ENCODE measurements around the gene NOC2L. TPM values are rescaled to one million over a fixed set of nuclear protein-coding genes. Genes with fewer than 3 reads are reported as not detected.

NOC2L gene
- total and polyA plus RNA-seq, 9 of the 15 experiments (the other 6 are each of a cell fraction or from before 2014, with no cell fraction given): 4.0 to 410 (median 200) TPM

DNA sequence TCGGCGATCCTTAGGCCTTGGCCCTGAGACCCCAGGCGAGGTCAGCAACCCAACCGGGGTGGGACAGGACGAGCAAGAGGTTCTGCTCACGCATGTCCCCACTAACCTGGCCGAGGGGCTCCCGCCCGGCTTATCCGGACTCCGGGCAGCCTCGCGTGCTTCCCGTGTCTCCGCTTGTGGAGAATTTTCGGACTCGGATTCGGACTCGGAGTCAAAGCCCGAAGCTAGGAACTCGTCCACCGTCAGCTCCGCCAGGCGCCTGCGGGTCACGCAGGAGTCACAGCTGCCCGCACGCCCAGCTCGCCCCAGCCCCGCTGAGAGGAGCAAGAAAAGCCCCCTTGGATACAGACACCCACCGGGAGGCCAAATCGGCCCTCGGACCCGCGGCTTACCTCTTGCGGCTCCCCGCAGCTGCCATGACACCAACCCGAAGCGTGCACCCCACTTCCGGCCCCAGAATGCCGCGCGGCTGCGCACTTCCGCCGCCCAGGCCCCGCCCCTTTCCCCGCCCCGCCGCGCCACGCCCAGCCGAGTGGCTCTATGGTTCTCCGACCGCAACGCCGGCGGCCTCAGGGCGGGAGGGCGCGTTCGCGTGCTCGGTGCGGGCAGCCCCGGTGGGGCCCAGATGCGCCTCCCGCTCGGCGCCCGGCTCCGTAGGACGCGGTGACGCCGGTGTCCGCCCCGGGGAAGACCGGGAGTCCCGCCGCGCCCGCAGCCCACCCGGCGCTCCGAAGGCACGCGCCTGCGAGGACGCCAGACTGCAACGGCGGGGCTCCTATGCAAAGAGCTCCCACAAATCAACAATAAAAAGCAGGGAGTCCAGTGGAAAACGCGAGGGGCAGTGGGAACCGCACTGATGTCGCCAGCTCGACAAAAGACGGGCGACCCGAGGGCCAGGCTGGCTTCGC is at the start of gene NOC2L (continued):
- no peak for TF ChIP-seq BRCA1 (IDR thresholded peaks at IDR 0.05)
- no peak for TF ChIP-seq BRCA1 (CRISPR knock-in tag; IDR thresholded peaks at IDR 0.05)
- 0 out of 2 replicates have a peak, but pooled peaks have one; percentile 37 for TF ChIP-seq NR2C2 (CRISPR knock-in tag; IDR thresholded peaks at IDR 0.05)
- peak; percentile 35 for TF ChIP-seq NR2C2 (tag; IDR thresholded peaks at IDR 0.05)
- TF ChIP-seq PYGO2 (tag; IDR thresholded peaks at IDR 0.05): no peak
- TF ChIP-seq, protein P1, sequence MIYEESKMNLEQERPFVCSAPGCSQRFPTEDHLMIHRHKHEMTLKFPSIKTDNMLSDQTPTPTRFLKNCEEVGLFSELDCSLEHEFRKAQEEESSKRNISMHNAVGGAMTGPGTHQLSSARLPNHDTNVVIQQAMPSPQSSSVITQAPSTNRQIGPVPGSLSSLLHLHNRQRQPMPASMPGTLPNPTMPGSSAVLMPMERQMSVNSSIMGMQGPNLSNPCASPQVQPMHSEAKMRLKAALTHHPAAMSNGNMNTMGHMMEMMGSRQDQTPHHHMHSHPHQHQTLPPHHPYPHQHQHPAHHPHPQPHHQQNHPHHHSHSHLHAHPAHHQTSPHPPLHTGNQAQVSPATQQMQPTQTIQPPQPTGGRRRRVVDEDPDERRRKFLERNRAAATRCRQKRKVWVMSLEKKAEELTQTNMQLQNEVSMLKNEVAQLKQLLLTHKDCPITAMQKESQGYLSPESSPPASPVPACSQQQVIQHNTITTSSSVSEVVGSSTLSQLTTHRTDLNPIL (CRISPR knock-in tag; IDR thresholded peaks at IDR 0.05): no peak
- TF ChIP-seq EWSR1 (IDR thresholded peaks at IDR 0.05; ENCODE audit: borderline replicate concordance, low read depth, partially characterized antibody): no peak
- TF ChIP-seq ARID1B (IDR thresholded peaks at IDR 0.05): no peak
- peak; percentile 75 for TF ChIP-seq HCFC1 (IDR thresholded peaks at IDR 0.05; ENCODE audit: low read depth, low read length)
- TF ChIP-seq CAMTA2 (CRISPR knock-in tag; conservative IDR thresholded peaks at IDR 0.05): no peak
- TF ChIP-seq NCOA1 (IDR thresholded peaks at IDR 0.05; ENCODE audit: low read depth): no peak
- TF ChIP-seq FOXK2 (conservative IDR thresholded peaks at IDR 0.05 in 1 of 2, IDR thresholded peaks at IDR 0.05 in 1 of 2; ENCODE audit: low read depth in 2 of 2): peak in 1 of 2 experiments; percentile 75; a peak in 1 of 4 replicates
- no peak for TF ChIP-seq SRSF7 (optimal IDR thresholded peaks at IDR 0.05; ENCODE audit: low read depth, low read length)
- TF ChIP-seq RBM15 (IDR thresholded peaks at IDR 0.05; ENCODE audit: insufficient read depth, low read length): no peak
- TF ChIP-seq SNIP1 (IDR thresholded peaks at IDR 0.05; ENCODE audit: low read depth): no peak
- TF ChIP-seq CBX5 (IDR thresholded peaks at IDR 0.05; ENCODE audit: borderline replicate concordance, low read depth): no peak; the same call in 1 of the 2 replicates
- TF ChIP-seq SRSF1 (IDR thresholded peaks at IDR 0.05; ENCODE audit: low read depth, low read length): 0 out of 2 replicates have a peak, but pooled peaks have one; percentile 52
- TF ChIP-seq, protein P2, sequence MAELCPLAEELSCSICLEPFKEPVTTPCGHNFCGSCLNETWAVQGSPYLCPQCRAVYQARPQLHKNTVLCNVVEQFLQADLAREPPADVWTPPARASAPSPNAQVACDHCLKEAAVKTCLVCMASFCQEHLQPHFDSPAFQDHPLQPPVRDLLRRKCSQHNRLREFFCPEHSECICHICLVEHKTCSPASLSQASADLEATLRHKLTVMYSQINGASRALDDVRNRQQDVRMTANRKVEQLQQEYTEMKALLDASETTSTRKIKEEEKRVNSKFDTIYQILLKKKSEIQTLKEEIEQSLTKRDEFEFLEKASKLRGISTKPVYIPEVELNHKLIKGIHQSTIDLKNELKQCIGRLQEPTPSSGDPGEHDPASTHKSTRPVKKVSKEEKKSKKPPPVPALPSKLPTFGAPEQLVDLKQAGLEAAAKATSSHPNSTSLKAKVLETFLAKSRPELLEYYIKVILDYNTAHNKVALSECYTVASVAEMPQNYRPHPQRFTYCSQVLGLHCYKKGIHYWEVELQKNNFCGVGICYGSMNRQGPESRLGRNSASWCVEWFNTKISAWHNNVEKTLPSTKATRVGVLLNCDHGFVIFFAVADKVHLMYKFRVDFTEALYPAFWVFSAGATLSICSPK (IDR thresholded peaks at IDR 0.05; ENCODE audit: borderline replicate concordance): no peak
- no peak for TF ChIP-seq TCF7L2 (IDR thresholded peaks at IDR 0.05; ENCODE audit: low read depth, low read length)
- no peak for TF ChIP-seq BACH1 (tag; IDR thresholded peaks at IDR 0.05)
- TF ChIP-seq ZNF253 (CRISPR knock-in tag; conservative IDR thresholded peaks at IDR 0.05): no peak
- TF ChIP-seq FOXJ2 (tag; IDR thresholded peaks at IDR 0.05): no peak
- TF ChIP-seq SNRNP70 (optimal IDR thresholded peaks at IDR 0.05; ENCODE audit: low read depth, low read length): no peak
- no peak for TF ChIP-seq KAT7 (CRISPR knock-in tag; IDR thresholded peaks at IDR 0.05; ENCODE audit: borderline replicate concordance)
- no peak for TF ChIP-seq PRMT5 (CRISPR knock-in tag; IDR thresholded peaks at IDR 0.05)
- no peak for TF ChIP-seq CREBBP (IDR thresholded peaks at IDR 0.05; ENCODE audit: low read depth, low read length)
